HG03196 (cell line): Measurements from ENCODE around the gene FARS2.
A peak's percentile ranks its signal among the peaks of the same experiment; 100 is the strongest.

ENCODE experiments used
- ATAC-seq: cut with Tn5 transposase; IDR thresholded peaks from one replicate; pipeline ENCODE4 v1.9.1; 2021; ENCODE audit not compliant: unreplicated experiment

The FARS2 gene

DNA sequence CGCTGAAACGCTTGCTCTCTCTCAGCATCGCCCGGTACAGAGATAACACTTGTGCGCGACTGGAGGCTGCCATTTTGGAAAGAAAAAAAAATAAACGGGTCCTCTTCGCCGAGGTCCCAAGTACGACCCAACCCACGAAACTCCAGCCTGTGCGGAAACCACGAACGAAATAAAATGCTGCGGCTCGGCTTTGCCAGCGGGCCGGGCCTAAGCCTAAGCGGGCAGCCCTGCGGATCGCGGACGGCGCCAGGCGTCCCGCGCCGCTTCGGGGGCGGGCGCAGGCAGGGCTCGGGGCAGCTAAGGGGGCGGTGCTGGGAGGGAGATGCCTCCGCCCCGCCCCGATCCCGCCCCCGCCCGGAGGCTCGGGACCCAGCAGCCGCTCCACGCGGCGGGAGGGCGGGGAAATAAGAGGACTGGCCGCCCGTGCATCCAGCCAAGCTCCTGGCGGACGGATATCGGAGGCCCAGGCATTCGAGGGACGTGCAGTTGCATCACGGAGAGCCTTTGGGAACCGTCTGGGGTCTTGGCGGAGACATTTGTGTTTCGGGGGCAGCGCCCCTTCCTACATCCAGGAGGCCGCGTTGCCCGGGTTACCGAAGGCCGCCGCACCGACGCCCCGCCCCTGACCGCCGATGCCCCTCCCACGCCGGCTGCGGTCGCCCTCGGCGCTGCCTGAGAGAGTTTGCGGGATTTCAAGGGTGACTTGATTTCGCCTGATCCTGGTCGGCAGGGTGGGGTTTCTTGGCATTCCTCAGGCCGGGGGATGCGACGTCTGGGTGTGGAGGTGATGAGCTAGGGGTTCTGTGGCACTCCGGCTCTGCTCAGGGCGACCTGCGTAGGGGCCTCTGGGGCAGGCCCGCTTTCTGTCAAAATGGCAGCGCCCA, at the start of gene FARS2, which contains the start of gene LYRM4:
Gene FARS2 (plus strand): TSS at position 853 of the 884 bp plus-strand sequence.
Gene LYRM4 (minus strand): TSS at position 290 of the 884 bp plus-strand sequence. CDS start 217 bp downstream, at position 73.
- ATAC-seq: peak; percentile 80

- no peak for ATAC-seq
Observed at GRCh38 chr6:5213836-5214235, 47.5 kb upstream of the FARS2 start.

DNA sequence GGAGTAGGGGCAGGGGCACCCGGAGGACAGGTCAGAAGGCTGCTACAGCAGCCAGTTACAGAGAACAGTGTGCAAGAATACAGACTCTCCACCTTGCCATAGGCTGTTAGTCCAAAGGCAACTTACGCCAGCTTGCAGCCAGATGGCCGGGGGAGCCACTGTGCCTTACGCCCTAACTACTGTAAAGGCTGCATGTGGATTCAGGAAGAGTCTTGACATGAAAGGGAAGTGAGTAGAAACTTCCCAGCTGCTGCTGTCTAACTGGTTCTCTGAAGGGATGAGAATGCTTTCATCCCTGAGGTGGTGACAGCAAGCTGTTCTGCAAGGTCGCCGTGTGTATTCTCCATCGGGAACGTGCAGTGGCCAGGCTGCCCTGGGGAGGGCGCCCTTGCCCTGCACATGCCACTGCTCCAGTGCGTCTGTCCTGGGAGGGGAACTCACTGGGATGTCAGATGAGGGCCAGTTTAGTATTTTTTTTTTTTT, 46.7 kb upstream of the FARS2 start:
- ATAC-seq: no peak

DNA sequence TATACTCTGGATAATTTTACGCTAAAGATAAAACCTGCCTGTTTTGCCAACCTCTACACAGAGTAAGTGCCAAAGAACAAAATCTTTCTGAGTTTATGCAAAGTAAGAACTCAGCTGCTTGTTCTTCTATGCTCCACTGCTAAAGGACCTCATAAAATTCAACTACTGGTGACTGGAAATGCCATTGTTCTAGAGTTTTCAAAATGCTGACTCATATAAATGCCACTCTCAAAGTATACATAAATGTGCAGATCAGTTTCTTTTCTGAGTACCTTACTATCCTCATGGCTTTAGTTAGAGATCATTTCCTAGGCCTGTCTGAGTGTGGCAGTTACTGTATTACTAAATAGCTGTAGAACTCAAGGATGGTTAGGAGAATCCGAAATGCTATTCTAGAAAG, 46.2 kb upstream of the FARS2 start:
- no peak for ATAC-seq

DNA sequence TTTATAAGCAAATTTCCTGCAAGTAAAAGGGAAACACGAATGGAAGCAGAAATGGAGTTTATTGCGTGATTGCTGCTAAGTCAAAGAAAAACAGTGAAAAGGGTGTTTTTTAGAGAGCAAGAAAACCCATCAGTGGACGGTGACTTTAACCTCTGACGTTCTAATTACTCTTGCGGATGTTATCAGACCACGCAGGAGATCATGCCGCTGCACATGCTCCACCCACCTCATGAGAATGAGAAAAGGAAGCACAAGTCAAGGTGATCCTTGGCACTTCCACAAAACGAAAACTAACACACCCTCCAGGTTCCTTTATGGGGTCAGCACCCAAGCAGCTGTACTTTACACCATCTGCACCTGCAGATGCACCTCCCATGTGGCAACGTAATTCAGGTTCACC, 45.5 kb upstream of the FARS2 start:
- ATAC-seq: no peak

DNA sequence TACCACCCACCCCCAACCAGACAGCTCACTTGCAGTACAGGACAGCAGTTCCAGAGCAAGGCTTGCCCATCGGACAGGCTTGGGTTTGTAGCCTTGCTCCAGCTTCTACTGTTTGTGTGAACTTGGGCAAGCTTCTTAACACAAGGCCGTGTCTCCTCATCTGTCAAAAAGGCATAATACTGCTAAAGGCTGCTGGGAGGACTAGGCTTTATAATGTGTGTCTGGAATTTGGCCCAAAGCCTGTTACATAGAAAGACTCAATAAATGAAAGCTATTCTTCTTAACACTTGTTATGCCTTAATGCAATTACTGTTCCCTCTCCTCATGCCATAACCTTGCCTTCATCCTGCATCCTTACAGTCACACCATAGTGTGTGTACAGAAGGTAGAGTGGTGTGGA, 44.0 kb upstream of the FARS2 start:
- ATAC-seq: no peak

- no peak for ATAC-seq
Observed at GRCh38 chr6:5219011-5219691, 42.2 kb upstream of the FARS2 start.

DNA sequence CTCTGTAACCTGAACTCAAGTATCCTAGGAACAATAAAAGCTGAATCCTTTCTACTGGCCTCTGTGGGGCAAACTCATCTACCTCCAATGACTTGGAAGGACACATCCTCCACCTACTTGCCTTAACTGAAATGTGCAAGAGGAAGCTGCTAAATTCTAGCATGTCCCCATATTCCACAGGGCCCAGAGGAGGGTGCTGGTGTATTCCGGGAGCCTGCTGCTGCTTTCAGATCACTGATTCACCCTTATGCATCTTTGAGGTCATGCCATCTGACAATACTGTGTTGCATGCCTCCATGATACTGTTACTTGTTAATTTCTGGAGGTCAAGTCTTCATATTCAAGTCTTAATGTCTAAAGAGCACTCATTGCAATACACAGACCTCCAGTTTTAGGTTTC, 40.9 kb upstream of the FARS2 start:
- ATAC-seq: no peak

- no peak for ATAC-seq
Observed at GRCh38 chr6:5223309-5223708, 38.0 kb upstream of the FARS2 start.

- ATAC-seq: no peak
Observed at GRCh38 chr6:5229356-5229755, 32.0 kb upstream of the FARS2 start.

- no peak for ATAC-seq
Observed at GRCh38 chr6:5230081-5230480, 31.2 kb upstream of the FARS2 start.

- ATAC-seq: no peak
Observed at GRCh38 chr6:5231289-5231688, 30.0 kb upstream of the FARS2 start.

GRCh38 chr6:5234874-5235273, 26.4 kb upstream of the FARS2 start:
- no peak for ATAC-seq

- no peak for ATAC-seq
Observed at GRCh38 chr6:5235830-5236229, 25.5 kb upstream of the FARS2 start.

GRCh38 chr6:5237805-5238204, 23.5 kb upstream of the FARS2 start:
- ATAC-seq: no peak

GRCh38 chr6:5238336-5238735, 23.0 kb upstream of the FARS2 start:
- ATAC-seq: no peak

DNA sequence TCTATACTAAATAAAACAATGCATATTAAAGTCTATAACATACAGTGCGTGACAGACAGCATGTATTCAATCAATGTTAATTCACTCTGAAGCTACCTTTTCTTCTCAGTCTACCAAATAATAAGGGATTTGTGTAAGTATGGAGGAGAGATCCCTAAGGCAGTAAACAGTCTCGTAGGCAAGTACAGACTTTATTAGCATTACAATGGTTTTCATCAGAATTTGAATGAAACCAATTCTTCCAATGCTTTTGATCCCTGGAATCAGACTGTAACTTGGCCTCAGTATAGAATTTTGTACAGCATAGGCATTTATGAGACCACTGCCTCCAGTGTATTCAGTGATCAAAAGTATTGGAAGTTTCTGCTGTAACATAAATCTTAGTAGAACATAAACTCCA, 20.1 kb upstream of the FARS2 start:
- no peak for ATAC-seq

- ATAC-seq: no peak
Observed at GRCh38 chr6:5243069-5243468, 18.2 kb upstream of the FARS2 start.

- no peak for ATAC-seq
Observed at GRCh38 chr6:5246141-5247097, 14.9 kb upstream of the FARS2 start.

GRCh38 chr6:5247201-5247600, 14.1 kb upstream of the FARS2 start:
- no peak for ATAC-seq
